WTC11 (cell line): ENCODE measurements around the gene AZIN2. TPM values are rescaled to one million over a fixed set of nuclear protein-coding genes. Genes with fewer than 3 reads are reported as not detected.

ENCODE experiments used
- ATAC-seq: fragments of 200-7000 bp; cut with Tn5 transposase; 2 replicates; pipeline ENCODE4 v1.10.0; 2021; ENCODE audit warnings: mild to moderate bottlenecking, moderate library complexity
- CTCF ChIA-PET: fragments of 300-600 bp; sonication (Branson Sonifier 250); formaldehyde crosslinking; loops from one replicate; lab custom pipeline; 2021; ENCODE audit warnings: antibody characterized with exemption; lab: Charles Lee
- POLR2A ChIA-PET: fragments of 350-600 bp; sonication (Branson Sonifier 250); formaldehyde crosslinking; loops from one replicate; lab custom pipeline; 2021; ENCODE audit warnings: antibody characterized with exemption; lab: Charles Lee
- DNase-seq: peaks from one replicate; pipeline ENCODE4 v3.0.0; 2021; ENCODE audit warnings: low spot score
- H3K27ac Mint-ChIP-seq: 2 replicates; pipeline ENCODE4 v1.8.0; 2021; ENCODE audit warnings: mixed read lengths
- H3K27me3 Mint-ChIP-seq: 2 replicates; pipeline ENCODE4 v1.8.0; 2021; ENCODE audit warnings: low read depth, mild to moderate bottlenecking, moderate library complexity, mixed read lengths
- H3K36me3 Mint-ChIP-seq: 2 replicates; pipeline ENCODE4 v1.8.0; 2021; ENCODE audit warnings: mixed read lengths
- H3K4me1 Mint-ChIP-seq: 2 replicates; pipeline ENCODE4 v1.8.0; 2022; ENCODE audit warnings: mixed read lengths
- H3K4me3 Mint-ChIP-seq: 2 replicates; pipeline ENCODE4 v1.8.0; 2021; ENCODE audit warnings: mild to moderate bottlenecking, moderate library complexity, mixed read lengths
- H3K9me3 Mint-ChIP-seq: 2 replicates; pipeline ENCODE4 v1.8.0; 2021; ENCODE audit warnings: mixed read lengths
- CDX4 ChIP-seq: fragments of 250-450 bp; sonication (Bioruptor Pico); IDR thresholded peaks from 2 replicates; pipeline ENCODE4 v1.9.0; 2021; ENCODE audit warnings: moderate library complexity, mild to moderate bottlenecking, inconsistent platforms, borderline replicate concordance
- E2F4 ChIP-seq: sonication (generic); formaldehyde crosslinking; IDR thresholded peaks from 2 replicates; pipeline ENCODE4 v1.8.1; 2022; ENCODE audit warnings: low read depth, mild to moderate bottlenecking, moderate library complexity, missing genetic modification reagents, borderline replicate concordance
- ETV6 ChIP-seq: sonication (generic); formaldehyde crosslinking; IDR thresholded peaks from 2 replicates; pipeline ENCODE4 v1.8.1; 2022; ENCODE audit warnings: mild to moderate bottlenecking, missing genetic modification reagents
- HMGXB4 ChIP-seq: sonication (generic); formaldehyde crosslinking; IDR thresholded peaks from 2 replicates; pipeline ENCODE4 v1.8.1; 2023; ENCODE audit warnings: mild to moderate bottlenecking, moderate library complexity, missing genetic modification reagents
- IRF1 ChIP-seq: sonication (generic); formaldehyde crosslinking; IDR thresholded peaks from 2 replicates; pipeline ENCODE4 v1.8.0; 2023; ENCODE audit warnings: missing genetic modification reagents
- KAT7 ChIP-seq: sonication (generic); formaldehyde crosslinking; IDR thresholded peaks from 2 replicates; pipeline ENCODE4 v1.8.1; 2023; ENCODE audit warnings: missing genetic modification reagents, mild to moderate bottlenecking, borderline replicate concordance
- MLX ChIP-seq: sonication (generic); formaldehyde crosslinking; IDR thresholded peaks from 2 replicates; pipeline ENCODE4 v1.8.1; 2023; ENCODE audit warnings: mild to moderate bottlenecking, missing genetic modification reagents, moderate library complexity
- MYBL2 ChIP-seq: sonication (generic); formaldehyde crosslinking; IDR thresholded peaks from 2 replicates; pipeline ENCODE4 v1.8.1; 2023; ENCODE audit warnings: mild to moderate bottlenecking, moderate library complexity, missing genetic modification reagents
- NFATC4 ChIP-seq: fragments of 250-450 bp; sonication (Bioruptor Pico); IDR thresholded peaks from 2 replicates; pipeline ENCODE4 v1.9.0; 2021; ENCODE audit warnings: mild to moderate bottlenecking
- RELA ChIP-seq: sonication (generic); formaldehyde crosslinking; IDR thresholded peaks from 2 replicates; pipeline ENCODE4 v1.8.1; 2022; ENCODE audit warnings: missing genetic modification reagents, mild to moderate bottlenecking, borderline replicate concordance
- STAT6 ChIP-seq: sonication (generic); formaldehyde crosslinking; conservative IDR thresholded peaks from 2 replicates; pipeline ENCODE4 v1.8.1; 2023; ENCODE audit warnings: mild to moderate bottlenecking, low read depth, missing genetic modification reagents, moderate library complexity
- USF2 ChIP-seq: sonication (generic); formaldehyde crosslinking; IDR thresholded peaks from 2 replicates; pipeline ENCODE4 v1.8.1; 2023; ENCODE audit warnings: mild to moderate bottlenecking, missing genetic modification reagents, moderate library complexity
- ZBTB21 ChIP-seq: sonication (generic); formaldehyde crosslinking; IDR thresholded peaks from 2 replicates; pipeline ENCODE4 v1.8.1; 2023; ENCODE audit warnings: mild to moderate bottlenecking, missing genetic modification reagents, borderline replicate concordance
- ZNF396 ChIP-seq: fragments of 250-450 bp; sonication (Bioruptor Pico); IDR thresholded peaks from 2 replicates; pipeline ENCODE4 v1.8.0; 2021; ENCODE audit warnings: mild to moderate bottlenecking, moderate library complexity, borderline replicate concordance
- ZNF425 ChIP-seq: fragments of 250-450 bp; sonication (Bioruptor Pico); conservative IDR thresholded peaks from 2 replicates; pipeline ENCODE4 v1.9.0; 2021; ENCODE audit warnings: mild to moderate bottlenecking
- ZNF532 ChIP-seq: fragments of 250-450 bp; sonication (Bioruptor Pico); IDR thresholded peaks from 2 replicates; pipeline ENCODE4 v1.9.0; 2021; ENCODE audit warnings: mild to moderate bottlenecking, borderline replicate concordance
- total RNA-seq: library from RNA; stranded (reverse); gene quantifications from 3 replicates; pipeline ENCODE4 v1.2.3, GENCODE V29; 2021

Gene AZIN2
- total RNA-seq, 1 experiment from 2014 or later = 1.7 TPM

- DNase-seq = no peak
- Mint-ChIP-seq H3K27me3 (peaks cover 35% of the 10 kb centered on the region), H3K9me3 (no peaks in the 10 kb centered on the region), H3K27ac (no peak overlapping the region), H3K4me1 (peaks cover 15% of the 10 kb centered on the region), H3K4me3 (no peak overlapping the region), H3K36me3 (no peaks in the 10 kb centered on the region)
- ATAC-seq = no peak
- ChIA-PET CTCF (interaction anchor here (0.6 to 1.3 kb wide), 4 partner anchors 9 to 1892 kb away, joined by 3 to 4 read pairs (median 3); no protein-coding TSS in a partner anchor), POLR2A (no interaction called here)
- TF ChIP-seq ZNF532 (CRISPR knock-in tag) (no peak), MYBL2 (CRISPR knock-in tag) (no peak)
Observed at GRCh38 chr1:33089457-33089856, 8.5 kb downstream of the AZIN2 start.

GRCh38 chr1:33092438-33092837 lies 11.5 kb downstream of the AZIN2 start:
- ChIA-PET POLR2A (no interaction called here), CTCF (interaction anchor here (0.6 to 3.2 kb wide), 11 partner anchors 11 to 203 kb away, joined by 3 to 21 read pairs (median 4); partner anchors contain the start of genes AZIN2 and TRIM62)
- H3K4me3 Mint-ChIP-seq = no peak overlapping the region
- peaks cover 15% of the 10 kb centered on the region for H3K4me1 Mint-ChIP-seq
- no peaks in the 10 kb centered on the region for H3K9me3 Mint-ChIP-seq
- DNase-seq = no peak
- no peak overlapping the region for H3K27ac Mint-ChIP-seq
- no peak for ATAC-seq
- peaks cover 17% of the 10 kb centered on the region for H3K27me3 Mint-ChIP-seq
- H3K36me3 Mint-ChIP-seq = no peaks in the 10 kb centered on the region
- TF ChIP-seq HMGXB4 (CRISPR knock-in tag) (no peak), ZNF425 (no peak), RELA (no peak), ZBTB21 (CRISPR knock-in tag) (no peak), CDX4 (no peak), NFATC4 (CRISPR knock-in tag) (no peak), ZNF396 (no peak), IRF1 (CRISPR knock-in tag) (no peak), KAT7 (CRISPR knock-in tag) (no peak), USF2 (no peak), MLX (CRISPR knock-in tag) (no peak), E2F4 (CRISPR knock-in tag) (no peak), STAT6 (CRISPR knock-in tag) (no peak), ETV6 (no peak)
